Breast epithelium (tissue), 4 donors: Measurements from ENCODE around the gene PHKA2. TPM values are rescaled to one million over a fixed set of nuclear protein-coding genes. Genes with fewer than 3 reads are reported as not detected.

Experiments
- DNase-seq, 2 donors: peaks; one replicate each; pipeline ENCODE4 v3.0.0-alpha.2; 2019; ENCODE audit warnings: low spot score in 2 of 2
- H3K27ac ChIP-seq, 2 donors: fragments of 200-600 bp; sonication (generic) in 1 of 2; one replicate each; pipeline ENCODE4 v1.5.1; 2016 to 2019; ENCODE audit warnings: mild to moderate bottlenecking in 1 of 2
- H3K27me3 ChIP-seq, 2 donors: fragments of 200-600 bp; sonication (generic) in 1 of 2; one replicate each; pipeline versions ENCODE4 v1.5.1 to v1.6.0; 2017 to 2019; ENCODE audit warnings: control low read depth in 1 of 2, mild to moderate bottlenecking in 1 of 2
- H3K36me3 ChIP-seq: fragments of 200-600 bp; one replicate; pipeline ENCODE4 v1.5.1; 2019
- H3K4me1 ChIP-seq, 2 donors: fragments of 200-600 bp; sonication (generic); one replicate each; pipeline ENCODE4 v1.5.1; 2016 to 2019; ENCODE audit warnings: control low read depth in 1 of 2
- H3K4me3 ChIP-seq, 3 donors: fragments of 200-600 bp; sonication (generic); 1 replicate in 2 of 3; 2 replicates in 1 of 3; pipeline ENCODE4 v1.5.1; 2016 to 2019; ENCODE audit warnings: mild to moderate bottlenecking in 3 of 3, moderate library complexity in 2 of 3
- H3K9me3 ChIP-seq, 2 donors: fragments of 200-600 bp; sonication (generic) in 1 of 2; one replicate each; pipeline ENCODE4 v1.5.1; 2016 to 2019; ENCODE audit warnings: control low read depth in 1 of 2
- CTCF ChIP-seq, 3 donors: fragments of 450-650 bp; IDR thresholded peaks; one replicate each; pipeline ENCODE4 v1.5.1; 2016 to 2017; ENCODE audit warnings: antibody characterized with exemption in 3 of 3, mild to moderate bottlenecking in 3 of 3, moderate library complexity in 3 of 3
- POLR2A ChIP-seq: fragments of 450-650 bp; IDR thresholded peaks from one replicate; pipeline ENCODE4 v1.6.1; 2016; ENCODE audit warnings: antibody characterized with exemption, mild to moderate bottlenecking, moderate library complexity
- POLR2AphosphoS5 ChIP-seq, 3 donors: sonication (generic); formaldehyde crosslinking; IDR thresholded peaks; one replicate each; pipeline ENCODE4 v1.6.1; 2017; ENCODE audit warnings: antibody characterized with exemption in 3 of 3
- intact Hi-C: fragments of 100-400 bp; cut with DNase I; formaldehyde crosslinking; loops from one replicate; pipeline ENCODE4 v1.15.1; 2023; ENCODE audit warnings: low total_unique reads
- total RNA-seq, 3 donors: library from RNA; depleted of rRNA; stranded (reverse); fragments of >200 nt; gene quantifications; one replicate each; pipeline ENCODE4 v1.1.0, GENCODE V29; 2016

Gene PHKA2
- total RNA-seq, 3 donors from 2014 or later = 22.7 to 27.1 (median 25.6) TPM

DNA sequence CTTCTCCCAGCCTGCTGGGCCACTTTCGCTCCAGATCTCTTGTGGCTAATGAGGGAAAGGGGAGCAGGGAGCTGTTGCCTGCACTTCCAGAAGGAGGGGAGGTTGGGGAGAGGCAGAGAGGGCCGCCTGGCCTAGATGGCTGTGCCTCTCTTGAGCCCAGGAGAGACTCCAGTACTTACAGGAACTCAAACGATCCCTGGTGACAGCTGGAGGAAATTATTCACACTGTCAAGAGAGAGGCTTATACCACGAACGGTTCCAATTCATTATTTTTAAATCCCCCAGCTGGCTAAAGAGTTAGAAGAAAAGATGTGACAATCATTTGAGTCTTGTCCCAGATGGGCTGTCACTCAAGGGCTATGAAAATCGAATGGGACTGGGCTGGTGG is 96.1 kb downstream of the PHKA2 start:
- DNase-seq = no peak
- H3K4me1 ChIP-seq = peaks cover 0 to 5% of the 10 kb centered on the region in 2 donors
- H3K4me3 ChIP-seq = no peak overlapping the region
- peak overlapping the region in 1 of 2 donors; percentile 43 for H3K27ac ChIP-seq
- H3K9me3 ChIP-seq = no peaks in the 10 kb centered on the region
- no peak for TF ChIP-seq POLR2A
- TF ChIP-seq POLR2AphosphoS5 (IDR thresholded peaks at IDR 0.05) = no peak
- no peak for TF ChIP-seq CTCF (IDR thresholded peaks at IDR 0.05)
- no peaks in the 10 kb centered on the region for H3K36me3 ChIP-seq
- H3K27me3 ChIP-seq = peaks cover 0 to 51% of the 10 kb centered on the region in 2 donors
- intact Hi-C loops = no loop called here

DNA sequence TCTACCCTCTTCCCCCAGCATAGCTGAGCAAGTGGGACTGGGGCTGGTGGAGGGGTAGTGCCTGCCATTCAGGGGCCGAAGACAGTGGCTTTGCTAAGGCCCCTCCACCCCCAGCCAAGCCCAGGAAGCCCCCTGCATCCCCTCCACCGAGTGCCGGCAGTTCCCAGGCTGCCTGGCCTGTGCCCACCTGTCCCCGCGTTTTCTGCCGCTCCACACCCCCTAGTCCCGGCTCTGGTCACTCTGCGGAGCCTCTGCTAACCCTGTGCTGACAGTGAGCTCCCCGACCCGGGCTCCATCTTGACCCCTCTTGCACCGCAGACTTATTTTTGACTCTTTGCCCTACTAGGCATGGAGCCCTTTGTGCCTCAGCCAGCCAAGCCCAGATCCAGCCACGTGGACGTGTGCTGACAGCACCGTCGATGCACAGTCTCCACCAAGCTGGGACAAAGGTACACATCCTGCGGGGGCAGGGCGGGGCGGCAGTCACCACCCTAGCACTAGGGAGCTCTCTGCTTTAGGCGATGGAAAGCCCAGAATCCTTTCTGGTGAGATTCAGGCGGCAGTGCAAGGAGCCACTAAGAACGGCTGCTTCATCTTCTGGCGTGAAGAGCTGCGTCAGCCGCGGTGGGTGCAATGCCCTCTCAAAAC is 96.6 kb downstream of the PHKA2 start:
- Histone ChIP-seq H3K4me1 (peaks cover 0 to 5% of the 10 kb centered on the region in 2 donors), H3K27me3 (peaks cover 0 to 51% of the 10 kb centered on the region in 2 donors), H3K4me3 (peak overlapping the region; percentile 34 to 65 (median 46)), H3K27ac (peak overlapping the region; percentile 67 to 87), H3K36me3 (no peaks in the 10 kb centered on the region), H3K9me3 (no peaks in the 10 kb centered on the region)
- DNase-seq = no peak
- no peak for TF ChIP-seq POLR2A
- no peak for TF ChIP-seq POLR2AphosphoS5 (IDR thresholded peaks at IDR 0.05)
- TF ChIP-seq CTCF (IDR thresholded peaks at IDR 0.05) = no peak
- intact Hi-C loops = no loop called here

DNA sequence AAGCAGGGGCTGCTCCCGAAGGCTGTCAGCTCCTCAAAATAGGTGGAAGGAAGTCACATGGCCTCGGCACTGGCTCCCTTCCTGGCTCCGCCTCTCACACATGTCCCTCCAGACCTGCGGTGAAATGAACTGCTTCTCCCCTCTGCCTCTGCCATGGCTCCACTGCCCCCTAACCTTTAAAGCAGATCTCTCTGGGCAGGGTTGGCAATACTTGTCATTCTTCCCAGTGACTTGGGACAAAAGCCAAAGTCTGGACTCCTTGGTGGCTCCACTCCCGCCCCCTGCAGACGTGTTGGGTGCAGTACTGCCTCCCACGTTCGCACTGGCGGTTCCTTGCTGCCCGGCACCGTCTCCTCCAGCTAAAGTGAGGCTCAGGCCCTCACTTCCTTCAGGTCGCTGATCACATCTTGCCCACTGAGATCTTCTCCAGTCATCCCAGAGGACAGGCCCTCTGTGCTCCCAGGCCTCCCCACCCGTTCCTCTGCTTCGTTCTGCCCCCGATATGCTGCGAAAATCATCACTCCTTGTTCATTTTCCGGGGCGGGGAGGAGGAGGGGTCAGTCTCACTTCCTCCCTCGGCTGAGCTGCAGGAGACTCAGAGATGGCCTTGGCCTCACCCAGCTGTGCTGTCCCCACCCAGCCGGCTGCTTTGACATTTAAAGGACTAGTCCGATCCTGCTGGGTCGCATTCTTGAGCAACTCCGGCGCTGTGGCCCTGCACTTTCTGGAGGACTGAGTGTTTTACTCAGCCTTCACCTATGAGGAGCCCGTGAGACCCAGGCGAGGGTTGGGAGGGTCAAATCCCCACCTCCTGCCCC is 97.4 kb downstream of the PHKA2 start:
- no peaks in the 10 kb centered on the region for H3K9me3 ChIP-seq
- peak overlapping the region; percentile 34 to 65 (median 46) for H3K4me3 ChIP-seq
- peaks cover 0 to 44% of the 10 kb centered on the region in 2 donors for H3K27me3 ChIP-seq
- TF ChIP-seq POLR2A (no peak), POLR2AphosphoS5 (IDR thresholded peaks at IDR 0.05) (peak in 2 of 3 donors; percentile 14 to 18), CTCF (IDR thresholded peaks at IDR 0.05) (peak; percentile 7 to 68 (median 51))
- peak; percentile 58 to 75 for DNase-seq
- intact Hi-C loops = no loop called here
- peak overlapping the region; percentile 67 to 87 for H3K27ac ChIP-seq
- peaks cover 0 to 5% of the 10 kb centered on the region in 2 donors for H3K4me1 ChIP-seq
- H3K36me3 ChIP-seq = no peaks in the 10 kb centered on the region

DNA sequence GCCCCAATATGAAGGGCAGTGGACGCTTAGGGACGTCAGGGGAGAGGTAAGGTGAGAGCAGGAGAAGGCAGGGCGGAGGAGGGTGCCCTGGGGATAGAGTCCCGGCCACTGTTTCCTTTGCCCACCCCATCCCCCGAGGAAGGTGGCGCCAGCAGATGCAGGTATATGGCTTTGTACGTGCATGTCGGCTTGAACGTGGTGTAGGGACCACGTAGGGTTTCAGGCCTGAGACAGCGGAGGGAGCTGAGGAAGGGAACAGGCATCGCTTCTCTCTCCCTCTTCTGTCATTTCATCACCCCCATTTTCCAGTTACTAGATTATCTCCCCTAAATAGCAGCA is 97.9 kb downstream of the PHKA2 start:
- intact Hi-C loops = no loop called here
- Histone ChIP-seq H3K27me3 (peaks cover 0 to 40% of the 10 kb centered on the region in 2 donors), H3K4me1 (peaks cover 0 to 5% of the 10 kb centered on the region in 2 donors), H3K27ac (peak overlapping the region; percentile 67 to 87), H3K9me3 (no peaks in the 10 kb centered on the region), H3K4me3 (peak overlapping the region; percentile 34 to 65 (median 46)), H3K36me3 (no peaks in the 10 kb centered on the region)
- DNase-seq = no peak
- TF ChIP-seq CTCF (IDR thresholded peaks at IDR 0.05) (no peak), POLR2A (no peak), POLR2AphosphoS5 (IDR thresholded peaks at IDR 0.05) (no peak)
